ENCODE results near the gene PDE1A. TPM values are rescaled to one million over a fixed set of nuclear protein-coding genes. Genes with fewer than 3 reads are reported as not detected.

PDE1A gene
- total RNA-seq, 4 donors from 2014 or later, result 2.3 to 8.1 (median 2.9) TPM

- DNase-seq (ENCODE audit: low spot score in 2 of 2), result no peak
- H3K36me3 ChIP-seq, result no peaks in the 10 kb centered on the region
Observed at GRCh38 chr2:182379241-182379640, 47.6 kb downstream of the PDE1A start.

GRCh38 chr2:182378759-182379158 is 48.1 kb downstream of the PDE1A start:
- no peaks in the 10 kb centered on the region for H3K27me3 ChIP-seq
- H3K36me3 ChIP-seq, result no peaks in the 10 kb centered on the region
- H3K4me1 ChIP-seq, result no peaks in the 10 kb centered on the region
- no peak for DNase-seq (ENCODE audit: low spot score in 2 of 2)
- no peak for TF ChIP-seq POLR2AphosphoS5 (IDR thresholded peaks at IDR 0.05)
- no peak for TF ChIP-seq CTCF (IDR thresholded peaks at IDR 0.05)
- TF ChIP-seq POLR2A (IDR thresholded peaks at IDR 0.05), result no peak
- TF ChIP-seq EP300 (IDR thresholded peaks at IDR 0.05), result no peak
- 45% methylated on average over 2 of the region's 2 CpGs for WGBS
- H3K4me3 ChIP-seq, result no peak overlapping the region
- H3K27ac ChIP-seq, result no peak overlapping the region
- peaks cover 2% of the 10 kb centered on the region for H3K9me3 ChIP-seq

More at GRCh38 chr2:182379241-182379640, 47.6 kb downstream of the PDE1A start:
- H3K27ac ChIP-seq, result no peak overlapping the region
- H3K4me3 ChIP-seq, result no peak overlapping the region
- H3K4me1 ChIP-seq, result no peaks in the 10 kb centered on the region
- H3K9me3 ChIP-seq, result peaks cover 2% of the 10 kb centered on the region
- 3% methylated on average over 1 of the region's 1 CpG for WGBS
- TF ChIP-seq CTCF (IDR thresholded peaks at IDR 0.05) (no peak), EP300 (IDR thresholded peaks at IDR 0.05) (no peak), POLR2A (IDR thresholded peaks at IDR 0.05) (no peak), POLR2AphosphoS5 (IDR thresholded peaks at IDR 0.05) (no peak)
- no peaks in the 10 kb centered on the region for H3K27me3 ChIP-seq

- no peak for DNase-seq (ENCODE audit: low spot score in 2 of 2)
- Histone ChIP-seq H3K36me3 (no peaks in the 10 kb centered on the region), H3K27me3 (no peaks in the 10 kb centered on the region), H3K9me3 (peaks cover 2% of the 10 kb centered on the region), H3K4me1 (peaks cover 8% of the 10 kb centered on the region), H3K27ac (no peak overlapping the region), H3K4me3 (no peak overlapping the region)
- TF ChIP-seq CTCF (IDR thresholded peaks at IDR 0.05) (no peak), POLR2AphosphoS5 (IDR thresholded peaks at IDR 0.05) (no peak), POLR2A (IDR thresholded peaks at IDR 0.05) (no peak), EP300 (IDR thresholded peaks at IDR 0.05) (no peak)
- 79% methylated on average over 1 of the region's 1 CpG for WGBS
Observed at GRCh38 chr2:182377467-182377866, 49.4 kb downstream of the PDE1A start.

GRCh38 chr2:182375862-182376261 is 51.0 kb downstream of the PDE1A start:
- no peak for TF ChIP-seq POLR2A (IDR thresholded peaks at IDR 0.05)
- no peak for TF ChIP-seq POLR2AphosphoS5 (IDR thresholded peaks at IDR 0.05)
- TF ChIP-seq EP300 (IDR thresholded peaks at IDR 0.05), result no peak
- no peak for TF ChIP-seq CTCF (IDR thresholded peaks at IDR 0.05)
- H3K9me3 ChIP-seq, result peaks cover 2% of the 10 kb centered on the region
- no peak overlapping the region for H3K4me3 ChIP-seq
- WGBS, result 43% methylated on average over 1 of the region's 1 CpG
- H3K4me1 ChIP-seq, result peaks cover 11% of the 10 kb centered on the region
- DNase-seq (ENCODE audit: low spot score in 2 of 2), result no peak
- no peak overlapping the region for H3K27ac ChIP-seq
- H3K27me3 ChIP-seq, result no peaks in the 10 kb centered on the region
- no peaks in the 10 kb centered on the region for H3K36me3 ChIP-seq

- Histone ChIP-seq H3K27me3 (no peaks in the 10 kb centered on the region), H3K9me3 (peaks cover 2% of the 10 kb centered on the region), H3K27ac (peak overlapping the region; percentile 52), H3K4me3 (no peak overlapping the region), H3K36me3 (no peaks in the 10 kb centered on the region), H3K4me1 (peaks cover 11% of the 10 kb centered on the region)
- TF ChIP-seq CTCF (IDR thresholded peaks at IDR 0.05) (no peak), POLR2A (IDR thresholded peaks at IDR 0.05) (no peak), POLR2AphosphoS5 (IDR thresholded peaks at IDR 0.05) (peak in 1 of 3 donors; percentile 23), EP300 (IDR thresholded peaks at IDR 0.05) (no peak)
- DNase-seq (ENCODE audit: low spot score in 2 of 2), result no peak
- WGBS, result 17% methylated on average over 2 of the region's 2 CpGs
Observed at GRCh38 chr2:182372661-182373060, 54.2 kb downstream of the PDE1A start.

Measured in suprapubic skin (tissue), 4 donors.